ENCODE results near the gene BMP2K.

Gene BMP2K

GRCh38 chr4:78945651-78946179, 169.6 kb downstream of the BMP2K start:
- Histone ChIP-seq H3K9me3 (ENCODE audit: control insufficient read depth, insufficient read depth, low read length) (0 out of 2 replicates have a peak, but pooled peaks cover 5% of the 10 kb centered on the region), H3K79me2 (ENCODE audit: control insufficient read depth, low read length) (no peaks in the 10 kb centered on the region), H3K27ac (ENCODE audit: low read depth, low read length) (no peak overlapping the region), H3F3A (ENCODE audit: control insufficient read depth, insufficient read depth) (no peaks in the 10 kb centered on the region), H3K36me3 (ENCODE audit: control insufficient read depth, low read length) (no peaks in the 10 kb centered on the region), H3K9me2 (replicated peaks; ENCODE audit: control insufficient read depth, low read length) (no peaks in the 10 kb centered on the region), H3K27me3 (ENCODE audit: control insufficient read depth, low read length) (peaks cover 14% of the 10 kb centered on the region), H3K4me2 (ENCODE audit: low read length) (no peak overlapping the region), H3K4me3 (ENCODE audit: low read length) (no peak overlapping the region), H4K20me1 (ENCODE audit: control insufficient read depth, insufficient read depth, low read depth, low read length) (no peaks in the 10 kb centered on the region), H3K4me1 (ENCODE audit: control insufficient read depth, low read length) (no peaks in the 10 kb centered on the region)
- TF ChIP-seq EZH2phosphoT487 (IDR thresholded peaks at IDR 0.05; ENCODE audit: borderline replicate concordance, low read length), result no peak
- no peak for TF ChIP-seq CTCF (IDR thresholded peaks at IDR 0.05; ENCODE audit: low read depth, low read length, poor library complexity, severe bottlenecking)

DNA sequence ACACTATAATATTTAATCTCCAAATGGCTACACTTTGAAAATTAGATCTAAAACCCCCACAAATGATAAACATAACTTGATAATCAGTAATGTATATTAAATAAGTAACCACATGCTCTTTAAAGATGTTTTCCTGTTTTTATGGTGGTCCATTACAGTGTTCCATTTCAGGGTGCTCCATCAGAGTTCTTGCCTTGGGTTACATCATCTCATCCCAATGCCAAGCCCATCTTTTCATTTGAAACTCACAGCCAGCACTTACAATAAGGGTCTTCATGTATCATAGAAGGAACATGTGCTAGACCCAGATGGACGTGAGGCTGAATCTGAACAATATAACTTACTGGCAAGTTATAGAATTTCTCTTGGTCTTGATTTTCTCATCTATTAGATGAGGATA, 173.6 kb downstream of the BMP2K start:
- H3K36me3 ChIP-seq (ENCODE audit: control insufficient read depth, low read length), result no peaks in the 10 kb centered on the region
- no peaks in the 10 kb centered on the region for H3K9me2 ChIP-seq (replicated peaks; ENCODE audit: control insufficient read depth, low read length)
- TF ChIP-seq CTCF (IDR thresholded peaks at IDR 0.05; ENCODE audit: low read depth, low read length, poor library complexity, severe bottlenecking) (no peak), EZH2phosphoT487 (IDR thresholded peaks at IDR 0.05; ENCODE audit: borderline replicate concordance, low read length) (no peak)
- H4K20me1 ChIP-seq (ENCODE audit: control insufficient read depth, insufficient read depth, low read depth, low read length), result no peaks in the 10 kb centered on the region
- peaks cover 20% of the 10 kb centered on the region for H3K27me3 ChIP-seq (ENCODE audit: control insufficient read depth, low read length)
- H3K27ac ChIP-seq (ENCODE audit: low read depth, low read length), result no peak overlapping the region
- H3K9me3 ChIP-seq (ENCODE audit: control insufficient read depth, insufficient read depth, low read length), result 0 out of 2 replicates have a peak, but pooled peaks cover 5% of the 10 kb centered on the region
- no peak overlapping the region for H3K4me2 ChIP-seq (ENCODE audit: low read length)
- no peaks in the 10 kb centered on the region for H3K4me1 ChIP-seq (ENCODE audit: control insufficient read depth, low read length)
- no peak overlapping the region for H3K4me3 ChIP-seq (ENCODE audit: low read length)
- no peaks in the 10 kb centered on the region for H3F3A ChIP-seq (ENCODE audit: control insufficient read depth, insufficient read depth)
- H3K79me2 ChIP-seq (ENCODE audit: control insufficient read depth, low read length), result no peaks in the 10 kb centered on the region

- H3K27me3 ChIP-seq (ENCODE audit: control insufficient read depth, low read length), result peaks cover 14% of the 10 kb centered on the region
- H3K79me2 ChIP-seq (ENCODE audit: control insufficient read depth, low read length), result no peaks in the 10 kb centered on the region
- no peak overlapping the region for H3K4me3 ChIP-seq (ENCODE audit: low read length)
- no peak overlapping the region for H3K4me2 ChIP-seq (ENCODE audit: low read length)
- no peaks in the 10 kb centered on the region for H4K20me1 ChIP-seq (ENCODE audit: control insufficient read depth, insufficient read depth, low read depth, low read length)
- H3K4me1 ChIP-seq (ENCODE audit: control insufficient read depth, low read length), result no peaks in the 10 kb centered on the region
- H3K27ac ChIP-seq (ENCODE audit: low read depth, low read length), result no peak overlapping the region
- no peaks in the 10 kb centered on the region for H3F3A ChIP-seq (ENCODE audit: control insufficient read depth, insufficient read depth)
- H3K9me3 ChIP-seq (ENCODE audit: control insufficient read depth, insufficient read depth, low read length), result no peaks in the 10 kb centered on the region
- H3K9me2 ChIP-seq (replicated peaks; ENCODE audit: control insufficient read depth, low read length), result no peaks in the 10 kb centered on the region
- TF ChIP-seq EZH2phosphoT487 (IDR thresholded peaks at IDR 0.05; ENCODE audit: borderline replicate concordance, low read length), result no peak
- TF ChIP-seq CTCF (IDR thresholded peaks at IDR 0.05; ENCODE audit: low read depth, low read length, poor library complexity, severe bottlenecking), result peak; percentile 67
- no peaks in the 10 kb centered on the region for H3K36me3 ChIP-seq (ENCODE audit: control insufficient read depth, low read length)
These were observed 175.8 kb downstream of the BMP2K start for GRCh38 chr4:78951862-78952472.

Measured in DOHH2 (cell line).